GM18505 (cell line): Measurements from ENCODE around the gene CYGB.

Experiments
- ATAC-seq: cut with Tn5 transposase; IDR thresholded peaks from one replicate; pipeline ENCODE4 v1.9.1; 2021; ENCODE audit not compliant: unreplicated experiment
- POLR2A ChIP-seq: IDR thresholded peaks from 4 replicates; pipeline ENCODE4 v1.6.1; 2011; ENCODE audit warnings: borderline replicate concordance; ENCODE audit not compliant: insufficient read depth, insufficient read length; ENCODE audit errors: extremely low read depth

CYGB gene

DNA sequence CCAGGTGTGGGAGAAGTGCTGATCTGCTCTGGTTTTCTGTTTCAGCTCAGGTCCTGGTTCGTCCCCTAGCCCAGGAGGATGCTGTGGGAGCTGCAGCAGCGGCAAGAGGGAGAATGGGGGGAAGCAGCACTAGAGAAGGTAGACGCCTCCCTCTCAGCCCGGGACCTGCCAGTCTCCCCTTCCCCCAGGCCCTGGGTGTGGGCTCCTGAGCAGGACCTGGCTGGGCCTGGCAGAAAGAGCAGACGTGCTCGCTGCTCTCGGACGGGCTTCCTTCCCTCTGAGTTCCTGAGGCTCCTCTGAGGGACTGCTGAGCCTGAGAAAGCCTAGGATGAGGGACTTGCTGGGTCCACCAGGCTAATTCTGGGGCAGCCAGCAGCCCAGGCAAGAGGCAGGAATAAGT, 5.5 kb upstream of the CYGB start:
- TF ChIP-seq POLR2A: no peak
- ATAC-seq: no peak

DNA sequence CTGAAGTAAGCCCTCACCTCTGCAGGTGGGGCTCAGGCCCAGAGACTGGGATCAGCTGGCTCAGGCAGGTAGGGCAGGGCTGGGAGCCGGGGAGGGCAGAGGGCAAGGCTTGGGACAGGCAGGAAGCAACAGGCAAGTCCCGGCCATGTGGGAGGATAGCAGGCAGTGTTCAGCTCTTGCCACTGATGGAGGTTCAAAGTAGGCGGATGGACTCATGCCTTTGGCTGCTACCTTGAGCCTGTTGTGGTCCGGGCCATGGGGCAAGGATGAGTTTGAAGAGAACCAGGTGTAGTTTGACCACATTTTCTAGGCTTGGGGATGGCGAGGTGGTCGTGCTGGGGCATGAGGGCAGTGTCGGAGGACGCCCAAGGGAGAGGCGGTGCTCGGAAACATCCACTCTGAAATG, 5.1 kb upstream of the CYGB start:
- ATAC-seq: no peak
- no peak for TF ChIP-seq POLR2A

GRCh38 chr17:76541739-76542454, 4.4 kb upstream of the CYGB start:
- ATAC-seq: no peak
- no peak for TF ChIP-seq POLR2A

GRCh38 chr17:76540381-76541300, 3.1 kb upstream of the CYGB start:
- ATAC-seq: no peak
- no peak for TF ChIP-seq POLR2A

DNA sequence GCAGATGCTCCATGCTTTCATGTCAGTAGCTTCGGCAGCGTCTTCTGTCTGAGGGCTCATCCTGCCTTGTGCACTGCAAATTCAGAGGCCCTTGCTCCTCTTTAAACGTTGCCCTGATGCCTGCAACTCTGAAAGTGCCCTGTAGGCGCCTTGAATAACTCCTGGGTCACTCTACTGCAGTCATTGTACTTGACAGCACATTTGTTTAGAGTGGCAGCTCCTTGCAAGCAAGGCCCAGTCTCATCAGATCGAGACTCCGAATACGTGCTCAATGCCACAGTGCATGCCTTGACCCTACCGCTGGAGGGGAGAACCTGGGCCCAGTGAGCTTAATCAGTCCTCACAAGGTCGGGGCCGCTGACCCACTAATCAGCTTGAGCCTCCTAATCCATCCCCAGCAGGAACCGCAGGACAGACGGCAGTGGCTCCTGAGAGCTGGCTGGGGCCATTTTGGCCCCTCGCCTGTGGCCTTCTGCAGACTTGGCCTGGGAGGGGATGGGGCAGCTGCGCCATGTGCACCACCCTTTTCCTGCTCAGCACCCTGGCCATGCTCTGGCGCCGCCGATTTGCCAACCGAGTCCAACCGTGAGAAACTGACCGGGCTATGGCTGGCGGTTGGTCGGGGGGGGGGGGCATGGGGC, 2.2 kb upstream of the CYGB start, which contains the start of gene PRCD:
Gene PRCD (plus strand): TSS at position 414 of the 641 bp plus-strand sequence. CDS start 98 bp downstream, at position 512.
- no peak for ATAC-seq
- no peak for TF ChIP-seq POLR2A

DNA sequence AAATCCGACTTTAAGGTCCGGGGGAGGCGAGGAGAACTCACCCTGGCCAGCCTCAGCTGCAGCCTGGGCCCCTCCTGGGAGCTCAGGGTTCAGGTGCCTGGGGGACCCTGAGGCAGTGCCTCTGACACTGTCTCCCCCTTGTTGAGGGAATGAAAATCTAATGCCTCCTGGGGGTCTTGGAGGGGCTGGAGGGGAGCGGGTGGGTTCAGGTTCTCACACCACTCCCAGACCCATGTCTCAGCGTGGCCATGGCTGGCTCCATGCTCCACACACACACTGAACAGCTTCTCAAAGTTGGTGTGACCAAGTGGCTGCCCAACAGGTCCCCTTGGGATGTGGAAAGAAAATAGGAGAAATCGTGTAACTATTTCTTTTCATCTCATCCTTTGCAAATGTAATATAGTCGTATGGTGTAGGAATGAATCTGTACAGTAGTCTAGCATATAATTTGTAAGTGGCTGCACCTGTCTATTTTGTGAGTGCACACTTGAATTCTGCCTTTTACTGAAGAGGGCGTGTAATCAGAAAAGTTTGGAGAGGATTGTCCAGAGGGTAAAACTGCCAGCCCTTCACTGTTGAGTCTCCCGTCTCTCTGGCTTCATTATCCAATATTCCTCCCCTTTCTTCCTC, 1.5 kb upstream of the CYGB start:
- no peak for ATAC-seq
- no peak for TF ChIP-seq POLR2A

GRCh38 chr17:76538281-76538931, 897 bp upstream of the CYGB start:
- TF ChIP-seq POLR2A: no peak
- no peak for ATAC-seq

DNA sequence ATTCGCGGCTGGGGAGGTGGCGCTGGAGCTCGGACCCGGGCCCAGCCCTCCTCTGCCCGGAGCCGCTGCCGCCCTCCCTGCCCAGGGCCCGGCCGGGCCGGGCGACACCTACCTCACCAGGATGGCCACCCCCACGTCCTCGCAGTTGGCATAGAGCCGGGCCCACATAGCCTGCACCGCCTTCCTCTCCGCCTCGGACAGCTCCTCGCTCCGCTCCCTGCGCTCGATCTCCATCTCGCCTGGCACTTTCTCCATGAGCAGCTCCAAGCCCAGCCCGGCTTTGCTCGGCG, 276 bp downstream of the CYGB start:
- TF ChIP-seq POLR2A: no peak

DNA sequence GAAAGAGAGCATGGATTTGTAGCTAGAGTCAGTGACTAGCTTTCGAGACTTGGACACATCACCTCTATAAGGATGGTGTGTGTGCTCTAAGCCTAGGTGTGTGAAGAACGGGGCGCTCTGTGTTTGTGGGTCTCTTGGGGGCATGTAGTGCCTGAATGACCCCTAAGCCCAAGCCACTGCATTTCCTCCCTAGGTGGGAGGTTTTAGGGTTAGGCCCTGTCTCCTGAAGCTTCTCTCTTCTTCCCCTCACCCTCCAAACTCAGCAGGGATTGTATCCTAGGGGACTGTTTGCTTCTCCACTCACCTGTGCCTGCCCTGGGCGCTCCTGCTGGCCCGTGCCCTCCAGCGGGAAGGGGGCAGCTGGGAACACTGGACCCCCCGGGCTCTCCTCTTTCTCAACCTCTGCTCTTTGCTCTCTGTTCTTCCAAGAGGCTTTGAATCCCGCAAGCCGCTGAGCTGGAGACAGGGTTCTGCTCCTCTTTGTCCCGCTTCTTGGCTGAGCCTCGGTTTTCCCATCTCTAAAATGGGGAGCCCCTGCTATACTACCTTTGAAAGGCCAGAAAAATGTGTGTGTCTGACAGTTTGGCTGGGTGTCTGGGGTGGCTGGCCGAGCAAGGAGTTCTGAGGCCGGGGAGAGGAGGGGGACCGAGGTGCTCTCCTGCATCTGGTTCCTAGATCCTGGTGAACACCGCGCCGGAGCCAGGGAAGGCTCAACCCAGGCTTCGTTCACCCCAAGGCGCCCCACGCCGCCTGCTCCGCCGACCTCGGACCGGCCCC, 810 bp downstream of the CYGB start:
- no peak for ATAC-seq
- no peak for TF ChIP-seq POLR2A

More for the DNA sequence above, 276 bp downstream of the CYGB start:
- ATAC-seq: no peak

- ATAC-seq: no peak
- TF ChIP-seq POLR2A: no peak
These were observed 1.6 kb downstream of the CYGB start for GRCh38 chr17:76535788-76536510.
